Mesothelial cell of epicardium (in vitro differentiated cells): ENCODE data around the gene STX1A. TPM values are rescaled to one million over a fixed set of nuclear protein-coding genes. Genes with fewer than 3 reads are reported as not detected.
"Not testable (repeated sequence)": the region's sequence is repeated elsewhere in the genome, so short reads cannot be mapped to it uniquely, and the experiment has no call there.

Experiments used
- DNase-seq, 2 experiments: peaks; one replicate each; pipeline ENCODE4 v3.0.0; 2021; ENCODE audit warnings: low spot score in 2 of 2; ENCODE audit not compliant: unreplicated experiment in 2 of 2
- H3K27ac Mint-ChIP-seq: 2 replicates; pipeline ENCODE4 v1.8.0; 2021; ENCODE audit warnings: mixed read lengths
- H3K27me3 Mint-ChIP-seq: 2 replicates; pipeline ENCODE4 v1.8.0; 2021; ENCODE audit warnings: low read depth, mixed read lengths
- H3K36me3 Mint-ChIP-seq: 2 replicates; pipeline ENCODE4 v1.8.0; 2021; ENCODE audit warnings: mixed read lengths
- H3K4me1 Mint-ChIP-seq: 2 replicates; pipeline ENCODE4 v1.8.0; 2021; ENCODE audit warnings: mixed read lengths
- H3K4me3 Mint-ChIP-seq: 2 replicates; pipeline ENCODE4 v1.8.0; 2021; ENCODE audit warnings: mild to moderate bottlenecking, moderate library complexity, mixed read lengths
- H3K9me3 Mint-ChIP-seq: 2 replicates; pipeline ENCODE4 v1.8.0; 2021; ENCODE audit warnings: mixed read lengths
- CTCF ChIP-seq: fragments of 200-600 bp; sonication (generic); IDR thresholded peaks from one replicate; pipeline ENCODE4 v1.5.0; 2021; ENCODE audit warnings: antibody characterized with exemption; ENCODE audit not compliant: unreplicated experiment
- total RNA-seq: library from RNA; stranded (reverse); gene quantifications from 3 replicates; pipeline ENCODE4 v1.2.1, GENCODE V29; 2021

The STX1A gene
- total RNA-seq, 1 donor from 2014 or later = 15.5 TPM

- Mint-ChIP-seq H3K36me3 (peaks cover 26% of the 10 kb centered on the region), H3K27me3 (no peaks in the 10 kb centered on the region), H3K4me1 (peaks cover 27% of the 10 kb centered on the region), H3K27ac (peak overlapping the region; percentile 97), H3K9me3 (no peaks in the 10 kb centered on the region), H3K4me3 (peak overlapping the region; percentile 90)
- DNase-seq = peak in 1 of 2 experiments; percentile 44
- no peak for TF ChIP-seq CTCF
Measured at GRCh38 chr7:73682745-73683055, 36.8 kb downstream of the STX1A start.

- Mint-ChIP-seq H3K36me3 (peaks cover 20% of the 10 kb centered on the region), H3K27me3 (no peaks in the 10 kb centered on the region), H3K4me1 (peaks cover 27% of the 10 kb centered on the region), H3K9me3 (no peaks in the 10 kb centered on the region), H3K4me3 (peak overlapping the region; percentile 90), H3K27ac (peak overlapping the region; percentile 35)
- no peak for DNase-seq
- TF ChIP-seq CTCF = no peak
Measured at GRCh38 chr7:73681031-73681430, 38.4 kb downstream of the STX1A start.

GRCh38 chr7:73680501-73680900, 39.0 kb downstream of the STX1A start:
- peak overlapping the region; percentile 90 for H3K4me3 Mint-ChIP-seq
- peaks cover 19% of the 10 kb centered on the region for H3K36me3 Mint-ChIP-seq
- TF ChIP-seq CTCF = no peak
- H3K27me3 Mint-ChIP-seq = no peaks in the 10 kb centered on the region
- H3K4me1 Mint-ChIP-seq = peaks cover 27% of the 10 kb centered on the region
- no peaks in the 10 kb centered on the region for H3K9me3 Mint-ChIP-seq
- no peak overlapping the region for H3K27ac Mint-ChIP-seq
- no peak for DNase-seq

GRCh38 chr7:73679709-73680108, 39.8 kb downstream of the STX1A start:
- peaks cover 19% of the 10 kb centered on the region for H3K36me3 Mint-ChIP-seq

GRCh38 chr7:73678862-73679261, 40.6 kb downstream of the STX1A start:
- TF ChIP-seq CTCF = no peak
- H3K4me1 Mint-ChIP-seq = peaks cover 23% of the 10 kb centered on the region
- H3K27ac Mint-ChIP-seq = no peak overlapping the region
- no peaks in the 10 kb centered on the region for H3K9me3 Mint-ChIP-seq
- no peak overlapping the region for H3K4me3 Mint-ChIP-seq
- H3K36me3 Mint-ChIP-seq = peaks cover 19% of the 10 kb centered on the region
- no peaks in the 10 kb centered on the region for H3K27me3 Mint-ChIP-seq
- DNase-seq = no peak

More at GRCh38 chr7:73679709-73680108, 39.8 kb downstream of the STX1A start:
- TF ChIP-seq CTCF = no peak
- Mint-ChIP-seq H3K4me3 (no peak overlapping the region), H3K4me1 (peaks cover 26% of the 10 kb centered on the region), H3K9me3 (no peaks in the 10 kb centered on the region), H3K27me3 (no peaks in the 10 kb centered on the region), H3K27ac (no peak overlapping the region)
- DNase-seq = no peak

- not testable (repeated sequence) for H3K4me1 Mint-ChIP-seq
Measured at GRCh38 chr7:73676062-73676461, 43.4 kb downstream of the STX1A start.

More at GRCh38 chr7:73676062-73676461, 43.4 kb downstream of the STX1A start:
- not testable (repeated sequence) for H3K27me3 Mint-ChIP-seq, H3K4me3 Mint-ChIP-seq, DNase-seq, H3K9me3 Mint-ChIP-seq, H3K27ac Mint-ChIP-seq
- peaks cover 25% of the 10 kb centered on the region for H3K36me3 Mint-ChIP-seq
